Activated T-cell treated with anti-CD3 and anti-CD28 coated beads for 48 hours (primary cell): ENCODE data around the gene ACY1.

Experiments used
- DNase-seq: peaks from one replicate; pipeline ENCODE4 v3.0.0-alpha.2; 2020; ENCODE audit warnings: low read depth

The ACY1 gene

GRCh38 chr3:51945926-51946705 lies 37.2 kb upstream of the ACY1 start:
- no peak for DNase-seq

- no peak for DNase-seq
Measured at GRCh38 chr3:51946796-51947195, 36.5 kb upstream of the ACY1 start.

GRCh38 chr3:51947215-51947900 lies 36.0 kb upstream of the ACY1 start:
- no peak for DNase-seq

- DNase-seq: no peak
Measured at GRCh38 chr3:51948016-51948580, 35.2 kb upstream of the ACY1 start.

- DNase-seq: no peak
Measured at GRCh38 chr3:51949121-51949520, 34.2 kb upstream of the ACY1 start.

- DNase-seq: no peak
Measured at GRCh38 chr3:51950899-51951298, 32.4 kb upstream of the ACY1 start.

- no peak for DNase-seq
Measured at GRCh38 chr3:51953445-51953844, 29.9 kb upstream of the ACY1 start.

GRCh38 chr3:51954105-51954504 lies 29.2 kb upstream of the ACY1 start:
- DNase-seq: no peak

- no peak for DNase-seq
Measured at GRCh38 chr3:51954713-51955112, 28.6 kb upstream of the ACY1 start.

GRCh38 chr3:51955175-51955892 lies 28.0 kb upstream of the ACY1 start, which contains the start of gene GPR62:
Gene GPR62, plus strand, starts transcription at chr3:51955381. Its CDS starts 272 bp downstream, at chr3:51955653.
- DNase-seq: no peak

GRCh38 chr3:51955893-51956770 lies 27.2 kb upstream of the ACY1 start:
- DNase-seq: peak; percentile 41

GRCh38 chr3:51957520-51958205 lies 25.7 kb upstream of the ACY1 start:
- DNase-seq: no peak

- no peak for DNase-seq
Measured at GRCh38 chr3:51958603-51959521, 24.5 kb upstream of the ACY1 start.

GRCh38 chr3:51959651-51960050 lies 23.7 kb upstream of the ACY1 start:
- no peak for DNase-seq

- DNase-seq: no peak
Measured at GRCh38 chr3:51960386-51960785, 22.9 kb upstream of the ACY1 start.

GRCh38 chr3:51961011-51961410 lies 22.3 kb upstream of the ACY1 start:
- DNase-seq: no peak

GRCh38 chr3:51961602-51962569 lies 21.4 kb upstream of the ACY1 start:
- no peak for DNase-seq

- DNase-seq: no peak
Measured at GRCh38 chr3:51962854-51963530, 20.3 kb upstream of the ACY1 start.
